ENCODE data around the gene LZTR1. TPM values are rescaled to one million over a fixed set of nuclear protein-coding genes. Genes with fewer than 3 reads are reported as not detected.
A peak's percentile ranks its signal among the peaks of the same experiment; 100 is the strongest.

The LZTR1 gene
- total and polyA plus RNA-seq, 2 of the 4 experiments (the other 2 are of a cell fraction): 22.8 to 41.3 TPM

DNA sequence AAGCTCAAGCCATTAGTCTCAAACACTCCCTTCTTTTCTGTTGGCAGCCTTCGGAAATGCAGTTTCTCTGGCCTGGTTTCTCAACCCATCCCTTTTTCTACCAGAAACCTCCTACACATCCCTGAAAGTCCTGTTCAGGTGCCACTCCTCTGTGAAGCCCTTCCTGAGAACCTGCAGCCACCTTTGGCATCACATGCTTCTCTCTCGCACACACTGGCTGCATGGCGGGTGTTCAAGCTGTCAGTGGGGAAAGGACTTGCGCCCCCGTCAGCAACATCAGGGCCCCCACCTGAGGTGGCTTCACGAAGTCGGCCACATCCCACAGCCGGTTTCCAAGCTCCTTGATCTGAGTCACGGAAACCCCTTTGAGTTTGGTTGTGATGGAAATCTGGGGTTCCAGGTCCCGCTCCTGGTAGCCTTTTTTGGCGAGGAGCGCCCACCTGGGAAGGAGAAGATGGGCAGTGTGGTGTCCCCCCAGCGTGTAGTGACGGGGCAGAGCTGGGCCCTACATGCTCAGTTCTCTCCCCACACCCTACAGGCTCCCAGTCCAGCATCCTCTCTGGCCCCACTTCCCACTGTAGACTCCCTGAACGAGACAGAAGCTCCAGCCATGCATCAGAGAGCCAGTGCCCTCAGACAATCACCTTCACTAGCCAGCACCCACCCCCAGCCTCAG is 61.9 kb downstream of the LZTR1 start (continued):
- TF ChIP-seq, protein P1, sequence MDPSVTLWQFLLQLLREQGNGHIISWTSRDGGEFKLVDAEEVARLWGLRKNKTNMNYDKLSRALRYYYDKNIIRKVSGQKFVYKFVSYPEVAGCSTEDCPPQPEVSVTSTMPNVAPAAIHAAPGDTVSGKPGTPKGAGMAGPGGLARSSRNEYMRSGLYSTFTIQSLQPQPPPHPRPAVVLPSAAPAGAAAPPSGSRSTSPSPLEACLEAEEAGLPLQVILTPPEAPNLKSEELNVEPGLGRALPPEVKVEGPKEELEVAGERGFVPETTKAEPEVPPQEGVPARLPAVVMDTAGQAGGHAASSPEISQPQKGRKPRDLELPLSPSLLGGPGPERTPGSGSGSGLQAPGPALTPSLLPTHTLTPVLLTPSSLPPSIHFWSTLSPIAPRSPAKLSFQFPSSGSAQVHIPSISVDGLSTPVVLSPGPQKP (IDR thresholded peaks at IDR 0.05; ENCODE audit: borderline replicate concordance, low read depth, low read length): no peak

DNA sequence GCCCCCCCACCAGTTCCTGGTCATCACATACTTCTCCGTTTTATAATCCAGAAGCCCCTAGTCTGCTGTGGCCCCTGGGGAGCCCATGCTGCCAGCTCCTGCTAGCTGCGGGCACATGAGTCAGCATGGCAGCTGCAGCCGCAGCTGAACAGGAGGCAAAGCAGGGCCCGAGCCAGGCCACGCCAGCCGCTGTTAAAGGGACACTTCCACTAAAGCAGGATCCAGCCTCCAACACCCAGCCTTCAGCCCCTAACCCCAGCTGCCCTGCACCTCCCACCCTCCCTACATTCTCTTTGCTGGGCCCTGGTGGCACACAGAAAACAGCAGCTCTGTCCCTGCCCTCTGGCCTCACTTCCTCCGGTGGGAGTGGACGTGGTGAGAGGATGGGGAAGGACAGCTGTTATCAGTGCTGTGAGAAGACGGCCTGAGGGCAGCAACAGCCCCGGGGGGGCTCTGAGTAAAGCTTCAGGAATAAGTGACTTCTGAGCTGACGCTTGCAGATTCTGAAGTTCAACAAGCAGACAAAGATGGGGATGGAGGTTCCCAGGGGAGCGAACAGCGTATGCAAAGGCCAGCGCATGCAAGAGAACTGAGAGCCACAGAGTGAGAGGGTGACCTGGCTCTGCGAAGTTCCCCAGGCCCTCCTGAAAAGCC is 63.0 kb downstream of the LZTR1 start:
- ATAC-seq (ENCODE audit: low read depth) (peak; percentile 36), DNase-seq (peak; percentile 65)
- H2AK9ac ChIP-seq (replicated peaks; ENCODE audit: low read depth, low read length, poor library complexity): peak overlapping the region; percentile 88
- no peaks in the 10 kb centered on the region for H3K27me3 ChIP-seq (ENCODE audit: control insufficient read depth, insufficient read depth, low read length)
- WGBS, 2 experiments (ENCODE audit: extremely low coverage in 2 of 2, insufficient read length in 1 of 2): 9% methylated on average over 7 of the region's 15 CpGs; no CpG with 5 or more reads in 1 of the 2 experiments
- intact Hi-C loops (cut with micrococcal nuclease): loop anchor here (1.0 to 2.0 kb wide), 2 partner anchors 30 to 43 kb away; partner anchors contain the start of genes P2RX6 and THAP7
- in situ Hi-C loops (cut with MboI; ENCODE audit: low sequenced_read_pairs): no loop called here
- peaks cover 6% of the 10 kb centered on the region; the same call in 1 of the 2 replicates for H3K9me1 ChIP-seq (ENCODE audit: insufficient read depth, low read length)
- 0 out of 2 replicates have a peak, but pooled peaks have one; percentile 4 for TF ChIP-seq FOS (IDR thresholded peaks at IDR 0.05; ENCODE audit: low read depth, low read length)
- TF ChIP-seq MAZ (IDR thresholded peaks at IDR 0.05; ENCODE audit: borderline replicate concordance, low read depth, low read length): no peak
- H2AFZ ChIP-seq (replicated peaks; ENCODE audit: low read length, poor library complexity): peak overlapping the region; percentile 94
- H3K9me3 ChIP-seq (ENCODE audit: control insufficient read depth, insufficient read depth, low read length): no peaks in the 10 kb centered on the region
- peak overlapping the region; percentile 62 for H2BK5ac ChIP-seq (ENCODE audit: low read depth, low read length, poor library complexity, severe bottlenecking)
- H4K20me1 ChIP-seq (ENCODE audit: insufficient read depth, low read length): no peaks in the 10 kb centered on the region
- H2BK120ac ChIP-seq (ENCODE audit: low read depth, low read length): peak overlapping the region; percentile 7; the same call in 1 of the 2 replicates
- BruUV-seq (replicated peaks): no TSS peak
- no peak overlapping the region for H3K4ac ChIP-seq (ENCODE audit: low read depth, low read length)
- H3K4me1 ChIP-seq (ENCODE audit: control insufficient read depth, insufficient read depth, low read length): peaks cover 15% of the 10 kb centered on the region
- H2AK5ac ChIP-seq (ENCODE audit: low read depth, low read length): no peak overlapping the region
- H4K91ac ChIP-seq (ENCODE audit: insufficient read depth, low read depth, low read length): no peak overlapping the region; the same call in 1 of the 2 replicates
- no peak overlapping the region for H4K5ac ChIP-seq (ENCODE audit: low read depth, low read length)
- H3K14ac ChIP-seq (replicated peaks; ENCODE audit: low read depth, low read length): peak overlapping the region; percentile 10; the same call in 1 of the 2 replicates
- H3K4me2 ChIP-seq (ENCODE audit: low read depth, low read length): peak overlapping the region; percentile 84
- no peaks in the 10 kb centered on the region for H3K36me3 ChIP-seq (ENCODE audit: control insufficient read depth, insufficient read depth, low read length)
- H3K9ac ChIP-seq (ENCODE audit: low read depth, low read length): peak overlapping the region; percentile 27; the same call in 1 of the 2 replicates
- CTCF ChIA-PET: interaction anchor here (1.4 kb wide), 1 partner anchor 24 kb away, joined by 3 read pairs; no protein-coding TSS in a partner anchor
- H4K8ac ChIP-seq (ENCODE audit: low read depth in 2 of 2, low read length in 2 of 2): peak overlapping the region in 1 of 2 experiments; percentile 84; a peak in 2 of 4 replicates
- H3K27ac ChIP-seq (ENCODE audit: insufficient read depth, low read length): peak overlapping the region; percentile 56
- no peaks in the 10 kb centered on the region for H3K79me1 ChIP-seq (ENCODE audit: low read depth in 1 of 2, low read length in 2 of 2)
- peak overlapping the region; percentile 7 for H3K4me3 ChIP-seq (ENCODE audit: insufficient read depth, low read depth, low read length)
- POLR2A ChIA-PET (ENCODE audit: unreplicated experiment): no interaction called here
- H3K23ac ChIP-seq (ENCODE audit: low read depth, low read length): 0 out of 2 replicates have a peak overlapping the region, but pooled peaks have one; percentile 36
- H2BK20ac ChIP-seq (ENCODE audit: low read depth, low read length): no peak overlapping the region
- peak overlapping the region; percentile 66; the same call in 1 of the 2 replicates for H3K18ac ChIP-seq (ENCODE audit: low read depth, low read length)
- H3K56ac ChIP-seq (ENCODE audit: extremely low read depth, insufficient read depth, low read length): peak overlapping the region; percentile 22; the same call in 1 of the 2 replicates
- no peak overlapping the region for H2BK15ac ChIP-seq (ENCODE audit: low read depth, low read length)
- dilution Hi-C loops (cut with HindIII; ENCODE audit: low sequenced_read_pairs, unreplicated experiment): no loop called here
